B cell (primary cell): ENCODE results near the gene CCL3. TPM values are rescaled to one million over a fixed set of nuclear protein-coding genes. Genes with fewer than 3 reads are reported as not detected.

Experiments used
- ATAC-seq: fragments of 200-7000 bp; cut with Tn5 transposase; one replicate; pipeline ENCODE4 v1.10.0; 2021; ENCODE audit warnings: low read depth, mild to moderate bottlenecking, moderate number of reproducible peaks, moderate library complexity
- CTCF ChIA-PET: fragments of 350-600 bp; sonication (Branson Sonifier 250); formaldehyde crosslinking; loops from one replicate; lab custom pipeline; 2021; ENCODE audit warnings: antibody characterized with exemption, inconsistent platforms; lab: Charles Lee
- POLR2A ChIA-PET: fragments of 350-600 bp; sonication (Branson Sonifier 250); formaldehyde crosslinking; loops from one replicate; lab custom pipeline; 2021; ENCODE audit warnings: antibody characterized with exemption; lab: Charles Lee
- DNase-seq: peaks from one replicate; pipeline ENCODE4 v3.0.0; 2013
- H2AFZ ChIP-seq: 2 replicates; pipeline ENCODE4 v1.6.1; 2012; ENCODE audit warnings: mild to moderate bottlenecking, low read depth, low read length; ENCODE audit not compliant: insufficient read depth, poor library complexity, severe bottlenecking
- H3K27ac ChIP-seq, 2 donors: 1 replicate in 1 of 2; 2 replicates in 1 of 2; pipeline ENCODE4 v1.5.1; 2012 to 2013; ENCODE audit warnings: low read length in 2 of 2, mild to moderate bottlenecking in 2 of 2, moderate library complexity in 1 of 2
- H3K27me3 ChIP-seq, 4 experiments: fragments of 200-600 bp in 1 of 4; sonication (generic) in 1 of 4; replicated peaks in 1 of 4; 1 replicate in 2 of 4; 2 replicates in 2 of 4; pipeline versions ENCODE4 v1.6.1 to v1.7.0; 2013 to 2016; ENCODE audit warnings: low read length in 3 of 4, mild to moderate bottlenecking in 2 of 4, mixed read lengths in 1 of 4, moderate library complexity in 1 of 4; ENCODE audit not compliant: insufficient read depth in 4 of 4, control insufficient read depth in 3 of 4; ENCODE audit errors: control extremely low read depth in 1 of 4
- H3K36me3 ChIP-seq, 2 experiments: replicated peaks in 1 of 2; 1 replicate in 1 of 2; 2 replicates in 1 of 2; pipeline versions ENCODE4 v1.6.1 to v1.7.1; 2013; ENCODE audit warnings: low read length in 1 of 2; ENCODE audit not compliant: insufficient read depth in 2 of 2, control insufficient read depth in 1 of 2; ENCODE audit errors: control extremely low read depth in 1 of 2, extremely low read depth in 1 of 2
- H3K4me1 ChIP-seq, 2 donors: fragments of 200-600 bp in 1 of 2; sonication (generic) in 1 of 2; 1 replicate in 1 of 2; 2 replicates in 1 of 2; pipeline versions ENCODE4 v1.5.1 to v1.6.1; 2013 to 2017; ENCODE audit warnings: low read length in 2 of 2; ENCODE audit not compliant: control insufficient read depth in 2 of 2, insufficient read depth in 2 of 2
- H3K4me2 ChIP-seq: replicated peaks from 2 replicates; pipeline ENCODE3; 2012; ENCODE audit warnings: mild to moderate bottlenecking, low read depth, low read length; ENCODE audit not compliant: poor library complexity, severe bottlenecking
- H3K4me3 ChIP-seq, 5 experiments: fragments of 200-600 bp in 1 of 5; sonication (generic) in 1 of 5; 1 replicate in 3 of 5; 2 replicates in 2 of 5; pipeline versions ENCODE4 v1.5.1 to v1.7.0; 2011 to 2016; ENCODE audit warnings: low read length in 4 of 5, mild to moderate bottlenecking in 4 of 5, low read depth in 2 of 5, control low read depth in 1 of 5, moderate library complexity in 1 of 5; ENCODE audit not compliant: insufficient read depth in 1 of 5; ENCODE audit errors: control extremely low read depth in 1 of 5, extremely low read depth in 1 of 5
- H3K79me2 ChIP-seq: fragments of 200-600 bp; sonication (generic); one replicate; pipeline ENCODE4 v1.6.0; 2016; ENCODE audit warnings: low read length; ENCODE audit not compliant: control insufficient read depth, insufficient read depth
- H3K9ac ChIP-seq: fragments of 200-600 bp; sonication (generic); 2 replicates; pipeline ENCODE4 v1.6.1; 2017; ENCODE audit warnings: mild to moderate bottlenecking, low read length, moderate library complexity
- H3K9me3 ChIP-seq, 3 donors: one replicate each; pipeline versions ENCODE4 v1.6.1 to v1.7.1; 2013; ENCODE audit warnings: low read length in 2 of 3; ENCODE audit not compliant: control insufficient read depth in 2 of 3, insufficient read depth in 1 of 3; ENCODE audit errors: control extremely low read depth in 1 of 3
- H4K20me1 ChIP-seq: 2 replicates; pipeline ENCODE4 v1.6.0; 2012; ENCODE audit warnings: mild to moderate bottlenecking, low read length; ENCODE audit not compliant: insufficient read depth, control insufficient read depth, poor library complexity, severe bottlenecking
- H3K27ac Mint-ChIP-seq: one replicate; pipeline ENCODE4 v1.8.0; 2021; ENCODE audit warnings: mixed read lengths
- H3K27me3 Mint-ChIP-seq: one replicate; pipeline ENCODE4 v1.8.0; 2021; ENCODE audit warnings: mixed read lengths
- H3K4me1 Mint-ChIP-seq: one replicate; pipeline ENCODE4 v1.8.0; 2021; ENCODE audit warnings: mixed read lengths
- H3K4me3 Mint-ChIP-seq: one replicate; pipeline ENCODE4 v1.8.0; 2021; ENCODE audit warnings: mixed read lengths
- H3K9me3 Mint-ChIP-seq: one replicate; pipeline ENCODE4 v1.8.0; 2022; ENCODE audit warnings: mixed read lengths; ENCODE audit not compliant: insufficient read depth
- CTCF ChIP-seq: fragments of 200-600 bp; IDR thresholded peaks from one replicate; pipeline ENCODE4 v1.8.0; 2022; ENCODE audit warnings: antibody characterized with exemption, mild to moderate bottlenecking
- EZH2 ChIP-seq: IDR thresholded peaks from 2 replicates; pipeline ENCODE4 v1.6.1; 2012; ENCODE audit warnings: borderline replicate concordance, low read depth, mild to moderate bottlenecking, moderate library complexity, low read length; ENCODE audit not compliant: insufficient read depth, poor library complexity, severe bottlenecking
- WGBS: methylation state at CpG from one replicate; pipeline ENCODE4 v1.1.5; 2013; ENCODE audit warnings: missing lambda C conversion rate; ENCODE audit not compliant: insufficient coverage; 5-methylcytosine and 5-hydroxymethylcytosine counted together
- intact Hi-C: fragments of 100-400 bp; cut with micrococcal nuclease; formaldehyde crosslinking; loops from one replicate; pipeline ENCODE4 v1.10.0; 2022
- polyA plus RNA-seq: library from polyadenylated mRNA; depleted of rRNA; stranded (reverse); fragments of >200 nt; gene quantifications from 2 replicates; pipeline ENCODE4 v1.2.3, GENCODE V29; 2012
- total RNA-seq, 2 donors: library from RNA; stranded (reverse); fragments of 120-200 nt in 1 of 2; gene quantifications; 1 replicate in 1 of 2; 2 replicates in 1 of 2; pipeline versions ENCODE4 v1.2.3 to v1.2.4, GENCODE V29; 2013 to 2022

CCL3 gene
- total and polyA plus RNA-seq, 2 donors (not counting 1 experiment from before 2014, with no cell fraction given) = 5.7 to 31.3 TPM

GRCh38 chr17:36135465-36135864, 45.5 kb upstream of the CCL3 start:
- no peak overlapping the region for H2AFZ ChIP-seq
- Mint-ChIP-seq H3K4me1 (peaks cover 59% of the 10 kb centered on the region), H3K27ac (peak overlapping the region; percentile 16), H3K27me3 (no peaks in the 10 kb centered on the region), H3K4me3 (peak overlapping the region; percentile 40), H3K9me3 (peaks cover 3% of the 10 kb centered on the region)
- H3K4me2 ChIP-seq = peak overlapping the region; percentile 49
- TF ChIP-seq EZH2 (no peak), CTCF (no peak)
- intact Hi-C loops = no loop called here
- DNase-seq (no peak), ATAC-seq (no peak)
- peak overlapping the region; percentile 14 to 15 for H3K27ac ChIP-seq
- H3K4me1 ChIP-seq = peaks cover 64 to 68% of the 10 kb centered on the region in 2 donors
- H3K9ac ChIP-seq = no peak overlapping the region
- H3K4me3 ChIP-seq = peak overlapping the region in 1 of 5 experiments; percentile 11
- ChIA-PET CTCF (interaction anchor here (1.7 to 6.6 kb wide), 2 partner anchors 8 to 12 kb away, joined by 6 to 71 read pairs; no protein-coding TSS in a partner anchor), POLR2A (interaction anchor here (1.0 kb wide), 1 partner anchor 9 kb away, joined by 3 read pairs; no protein-coding TSS in a partner anchor)
- H3K36me3 ChIP-seq = no peaks in the 10 kb centered on the region
- 38% methylated on average over 2 of the region's 4 CpGs for WGBS
- no peaks in the 10 kb centered on the region for H4K20me1 ChIP-seq
- H3K27me3 ChIP-seq = no peaks in the 10 kb centered on the region
- H3K79me2 ChIP-seq = no peaks in the 10 kb centered on the region
- peaks cover 0 to 4% (median 0%) of the 10 kb centered on the region in 3 donors for H3K9me3 ChIP-seq

- peaks cover 82 to 86% of the 10 kb centered on the region in 2 donors for H3K4me1 ChIP-seq
- H3K27ac ChIP-seq = no peak overlapping the region
- no peaks in the 10 kb centered on the region for H3K36me3 ChIP-seq
- ChIA-PET POLR2A (no interaction called here), CTCF (interaction anchor here (1.1 to 6.6 kb wide), 5 partner anchors 14 to 158 kb away, joined by 3 to 71 read pairs (median 8); partner anchors contain the start of gene CCL16)
- H3K4me3 Mint-ChIP-seq = no peak overlapping the region
- H3K4me2 ChIP-seq = peak overlapping the region; percentile 7
- H3K9me3 Mint-ChIP-seq = peaks cover 3% of the 10 kb centered on the region
- DNase-seq (no peak), ATAC-seq (no peak)
- no peaks in the 10 kb centered on the region for H4K20me1 ChIP-seq
- H3K4me1 Mint-ChIP-seq = peaks cover 76% of the 10 kb centered on the region
- peaks cover 0 to 4% (median 0%) of the 10 kb centered on the region in 3 donors for H3K9me3 ChIP-seq
- no peak overlapping the region for H3K4me3 ChIP-seq
- H3K79me2 ChIP-seq = no peaks in the 10 kb centered on the region
- no peaks in the 10 kb centered on the region for H3K27me3 Mint-ChIP-seq
- TF ChIP-seq CTCF (no peak), EZH2 (no peak)
- H3K27ac Mint-ChIP-seq = peak overlapping the region; percentile 8
- WGBS = 75% methylated on average over 2 of the region's 4 CpGs
- no peak overlapping the region for H3K9ac ChIP-seq
- no peak overlapping the region for H2AFZ ChIP-seq
- intact Hi-C loops = loop anchor here (5.0 kb wide), 1 partner anchor 156 kb away; no protein-coding TSS in a partner anchor
- H3K27me3 ChIP-seq = no peaks in the 10 kb centered on the region
These were observed 43.8 kb upstream of the CCL3 start for GRCh38 chr17:36133602-36134236.
